NOMO-1 (cell line): ENCODE measurements around the gene GNMT.
"Not testable (repeated sequence)": the region's sequence is repeated elsewhere in the genome, so short reads cannot be mapped to it uniquely, and the experiment has no call there.

Source experiments
- DNase-seq, 2 experiments: peaks; one replicate each; lab custom pipeline; 2025; ENCODE audit not compliant: unreplicated experiment in 2 of 2; lab: John Stamatoyannopoulos, UW

Gene GNMT

DNA sequence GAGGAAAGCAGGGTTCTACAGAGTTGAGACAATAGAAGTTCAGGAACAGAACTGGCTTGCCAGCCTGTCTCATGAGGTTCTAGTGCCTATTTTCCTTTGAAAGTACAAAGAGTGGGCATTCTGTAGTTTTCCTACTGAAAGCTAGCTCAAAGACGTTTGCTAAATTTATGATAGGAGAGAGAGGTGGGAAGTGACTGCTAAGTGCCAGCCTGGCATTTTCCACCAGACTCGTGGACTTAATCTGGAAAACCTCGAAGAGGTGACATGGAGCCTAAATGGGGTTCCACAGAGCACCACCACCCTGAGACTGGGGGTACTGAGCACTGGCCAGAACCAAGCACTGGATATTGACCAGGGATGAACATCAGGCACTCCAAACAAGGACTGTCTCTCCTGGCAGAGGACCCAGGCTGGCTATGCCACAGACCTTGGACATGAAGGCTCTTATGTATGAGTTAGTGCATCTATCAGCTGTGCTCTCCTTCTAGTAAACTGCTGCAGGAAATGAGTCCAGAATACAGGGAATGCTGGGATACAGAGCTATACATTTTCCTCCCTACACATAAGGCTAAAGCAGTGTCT lies 11.3 kb downstream of the GNMT start:
- no peak for DNase-seq

- no peak for DNase-seq
Observed at GRCh38 chr6:42973926-42974325, 13.4 kb downstream of the GNMT start.

DNA sequence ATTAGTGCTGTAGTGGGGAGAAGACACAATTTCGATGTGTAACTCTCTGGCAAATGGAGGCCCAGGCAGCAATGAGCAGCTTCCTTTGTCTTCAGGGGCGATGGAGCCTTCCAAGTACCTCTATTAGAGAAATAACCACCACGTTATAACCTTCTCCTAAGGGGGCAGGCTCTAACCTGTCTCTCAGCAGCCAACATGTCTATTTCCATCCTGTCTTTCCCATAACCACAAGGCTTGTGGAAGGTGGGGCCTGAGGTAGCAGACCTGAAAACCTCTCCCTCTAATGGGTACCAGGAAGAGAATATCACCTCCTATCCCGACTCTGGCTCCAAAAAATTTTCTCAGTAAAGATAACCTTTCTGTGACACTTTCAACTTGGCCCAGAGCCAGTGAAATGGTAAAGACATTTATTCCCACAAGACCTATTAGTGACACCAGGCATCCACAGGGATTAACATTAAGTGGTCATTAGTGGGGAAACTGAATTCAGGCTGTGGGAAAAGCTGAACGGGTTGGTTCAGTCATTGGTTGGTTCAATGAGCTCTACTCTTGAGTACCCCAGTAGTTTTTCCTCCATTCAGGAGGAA lies 14.5 kb downstream of the GNMT start:
- no peak for DNase-seq

- no peak for DNase-seq
Observed at GRCh38 chr6:42978487-42978838, 17.9 kb downstream of the GNMT start.

GRCh38 chr6:42978839-42979522 lies 18.4 kb downstream of the GNMT start, which contains the start of gene PEX6:
Gene PEX6, minus strand, starts transcription at chr6:42979181. Its CDS starts 31 bp downstream, at chr6:42979150.
- peak; percentile 95 to 96 for DNase-seq

- peak in 1 of 2 experiments; percentile 28 for DNase-seq
Observed at GRCh38 chr6:42979523-42980177, 19.1 kb downstream of the GNMT start.

DNA sequence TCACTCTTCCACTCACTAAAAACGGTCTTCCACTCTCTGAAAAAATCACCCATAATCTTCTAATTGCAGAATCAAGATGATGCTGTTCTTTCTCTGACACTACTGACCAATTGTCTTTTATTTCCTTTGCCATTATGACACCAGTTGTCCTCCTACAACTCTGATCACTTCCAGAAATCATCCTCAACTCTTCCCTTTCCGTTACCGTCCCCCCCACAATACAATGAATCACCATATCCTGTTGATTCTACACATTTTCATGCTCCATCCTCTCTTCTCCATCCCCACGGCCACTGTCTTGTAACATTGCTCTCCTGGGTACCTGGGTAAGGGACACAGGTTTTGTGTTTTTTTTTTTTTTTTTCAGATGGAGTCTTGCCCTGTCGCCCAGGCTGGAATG lies 21.3 kb downstream of the GNMT start:
- DNase-seq, result no peak

DNA sequence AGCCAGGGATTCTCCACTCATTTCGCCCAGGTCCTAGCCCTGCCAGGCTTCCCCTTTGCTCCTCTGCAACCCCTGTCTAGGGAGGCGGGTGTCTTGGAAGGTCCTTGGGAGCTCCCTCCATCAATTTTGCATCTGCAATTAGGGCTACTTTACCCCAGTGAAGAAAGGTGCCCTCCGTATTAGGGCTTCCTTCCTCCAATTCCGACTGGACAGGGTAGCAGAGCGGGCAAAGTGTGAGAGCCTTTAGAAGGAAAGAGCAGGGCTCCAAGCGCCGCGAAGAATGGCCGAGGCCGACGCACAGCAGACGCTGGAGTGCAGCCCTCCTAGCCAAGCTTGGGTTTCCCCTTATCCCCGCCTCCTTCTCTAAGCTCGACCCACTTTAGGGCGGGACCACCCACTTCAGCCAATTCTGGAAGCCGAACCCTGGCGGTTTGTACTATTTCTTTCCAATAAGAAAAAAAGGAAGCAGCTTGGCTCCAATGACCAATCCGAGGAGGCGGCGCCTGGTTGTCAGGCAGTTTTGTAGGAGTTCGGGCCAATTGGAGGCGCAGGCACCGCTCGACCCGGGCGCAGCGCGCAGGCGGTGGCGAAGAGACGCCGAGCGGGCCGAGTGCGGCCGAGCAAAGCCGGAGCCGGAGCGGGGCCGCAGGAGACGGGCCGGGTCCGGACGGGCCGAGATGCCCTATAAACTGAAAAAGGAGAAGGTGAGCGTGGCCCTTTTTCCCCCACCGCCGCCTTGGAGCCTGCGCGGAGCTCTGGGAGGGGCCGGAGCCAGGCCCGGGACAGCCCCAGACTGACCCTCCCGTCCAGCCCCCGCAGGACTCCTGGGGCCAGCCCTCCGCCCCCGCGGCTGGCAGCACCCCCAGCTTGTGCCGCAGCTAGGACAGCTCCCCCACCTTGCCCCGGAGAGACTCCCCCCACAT lies 23.7 kb downstream of the GNMT start, which contains the start of gene PPP2R5D:
Gene PPP2R5D, plus strand, starts transcription at position 570 of the 923 bp plus-strand sequence. Its CDS starts 108 bp downstream, at position 678.
- DNase-seq, result peak; percentile 99

DNA sequence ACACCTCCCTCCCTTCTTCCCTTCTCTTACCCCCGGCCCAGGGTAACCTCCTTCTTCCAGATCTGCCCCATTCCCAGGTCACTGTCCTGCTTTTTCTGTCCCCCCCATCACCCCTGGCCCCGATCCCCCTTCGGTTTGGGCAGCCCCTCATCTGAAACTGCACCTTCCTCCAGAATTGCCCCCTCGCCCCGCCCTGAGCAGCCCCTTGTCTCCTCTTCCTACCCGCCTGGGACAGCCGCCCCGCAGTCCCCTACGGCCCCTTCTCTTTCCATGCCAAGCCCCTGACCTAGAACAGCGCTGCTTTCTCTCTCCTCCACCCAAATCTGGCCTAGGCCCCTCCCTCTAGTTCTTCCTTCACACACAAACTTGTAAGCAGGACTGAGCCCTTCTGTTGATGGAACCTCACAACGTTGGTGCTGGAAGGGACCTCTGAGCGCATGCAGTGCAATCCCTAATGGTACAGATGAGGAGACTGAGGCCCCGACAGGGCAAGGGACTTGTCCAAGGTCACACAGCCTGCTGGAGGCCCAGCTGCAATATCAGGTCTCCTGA lies 24.4 kb downstream of the GNMT start:
- DNase-seq, result peak in 1 of 2 experiments; percentile 13

DNA sequence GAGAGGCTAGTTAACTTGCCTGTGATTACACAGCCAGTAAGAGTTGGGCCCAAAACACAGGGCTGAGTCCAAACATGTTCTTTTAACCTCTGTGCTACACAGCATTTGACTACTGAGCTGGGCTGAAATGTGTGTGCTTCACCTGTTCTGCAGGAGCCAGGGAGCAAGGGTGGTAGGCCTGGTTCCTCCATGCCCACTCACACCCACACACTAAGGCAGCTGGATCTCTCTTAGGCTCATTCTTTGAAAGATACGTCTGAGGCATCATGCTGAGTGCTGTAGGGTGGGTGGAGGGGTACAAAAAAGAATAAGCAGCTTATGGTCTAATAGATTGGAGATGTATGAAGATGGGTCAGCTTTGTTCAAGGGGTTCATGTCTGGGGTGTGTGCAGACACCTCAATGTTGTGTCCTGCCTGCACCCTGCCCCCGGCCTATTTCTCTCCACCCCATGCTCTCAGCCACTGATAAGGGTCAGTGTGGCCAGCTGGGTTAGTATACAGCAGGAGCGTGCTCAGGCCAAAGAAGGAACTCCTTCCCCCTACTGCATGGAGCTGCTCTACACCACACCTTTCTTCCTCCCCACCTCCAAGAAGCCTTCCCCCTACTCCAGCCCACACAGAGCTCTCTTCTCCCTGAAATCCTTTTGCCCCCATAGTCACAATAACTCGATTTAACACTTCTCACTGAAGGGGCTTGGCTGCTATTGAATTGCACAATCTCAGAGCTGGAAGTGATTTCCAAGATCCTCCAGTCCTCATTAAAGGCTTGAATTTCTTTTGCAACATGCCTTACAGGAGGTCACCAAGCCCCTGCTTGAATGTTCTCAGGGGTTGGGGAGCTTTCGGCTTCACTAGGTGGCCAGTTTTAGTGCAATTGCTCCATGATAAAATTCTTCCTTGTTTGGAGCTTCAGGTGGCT lies 27.2 kb downstream of the GNMT start:
- DNase-seq, result no peak

GRCh38 chr6:42988486-42989020 lies 28.0 kb downstream of the GNMT start:
- DNase-seq, result no peak

DNA sequence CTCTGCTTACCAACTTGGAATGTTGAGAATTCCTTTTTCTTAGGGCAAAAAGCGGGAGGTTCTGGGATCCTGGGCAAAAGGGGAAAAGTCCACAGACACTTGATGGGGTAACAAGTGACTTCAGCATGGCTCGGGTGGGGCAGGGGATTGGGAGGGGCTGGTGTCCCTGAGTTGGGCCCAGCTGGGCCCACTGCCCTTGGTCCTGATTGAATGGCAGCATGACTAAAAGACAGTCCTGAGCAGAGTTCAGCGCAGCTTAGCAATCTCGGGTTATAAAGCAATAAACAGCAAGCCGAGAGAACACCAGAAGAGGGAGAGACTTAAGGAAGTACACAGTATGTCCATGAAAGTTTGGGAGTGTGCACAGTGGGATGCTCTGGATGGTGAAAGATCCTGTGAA lies 29.4 kb downstream of the GNMT start:
- no peak for DNase-seq

GRCh38 chr6:42993445-42993844 lies 32.9 kb downstream of the GNMT start:
- DNase-seq, result no peak

DNA sequence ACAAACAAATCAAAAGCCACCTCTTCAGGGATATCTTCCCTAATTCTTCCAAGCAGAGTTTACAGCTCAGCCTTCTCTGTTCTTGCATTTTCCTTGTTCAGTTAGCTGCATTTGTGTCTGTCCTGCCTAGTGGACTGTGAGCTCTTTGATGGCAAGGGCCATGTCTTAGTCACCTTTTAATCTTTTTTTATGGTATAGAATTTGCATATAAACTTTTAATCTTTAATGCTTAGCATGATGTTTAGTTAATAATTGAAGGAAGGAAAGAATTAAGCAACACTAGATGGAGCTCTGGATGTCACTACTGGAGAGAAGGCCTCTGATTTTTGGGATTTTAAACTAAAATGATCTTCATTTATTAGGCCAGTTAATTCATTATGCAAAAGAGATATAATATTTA lies 36.0 kb downstream of the GNMT start:
- no peak for DNase-seq

GRCh38 chr6:42998205-42998604 lies 37.7 kb downstream of the GNMT start:
- not testable (repeated sequence) for DNase-seq

DNA sequence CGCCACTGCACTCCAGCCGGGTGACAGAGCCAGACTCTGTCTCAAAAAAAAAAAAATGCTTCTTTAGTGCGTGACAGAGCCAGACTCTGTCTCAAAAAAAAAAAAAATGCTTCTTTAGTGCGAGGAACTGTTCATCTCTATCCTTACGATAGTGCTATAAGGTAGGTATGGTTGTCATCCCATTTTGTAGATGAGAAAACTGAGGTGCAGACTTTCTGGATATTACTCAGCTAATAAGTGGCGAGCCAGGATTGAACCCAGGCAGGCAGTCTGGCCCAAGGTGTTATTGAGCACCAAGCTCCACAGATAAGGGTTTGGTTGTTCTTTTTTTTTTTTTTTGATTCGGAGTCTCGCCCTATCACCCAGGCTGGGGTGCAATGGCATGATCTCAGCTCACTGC lies 41.3 kb downstream of the GNMT start:
- no peak for DNase-seq

- no peak for DNase-seq
Observed at GRCh38 chr6:43005844-43006243, 45.3 kb downstream of the GNMT start.

DNA sequence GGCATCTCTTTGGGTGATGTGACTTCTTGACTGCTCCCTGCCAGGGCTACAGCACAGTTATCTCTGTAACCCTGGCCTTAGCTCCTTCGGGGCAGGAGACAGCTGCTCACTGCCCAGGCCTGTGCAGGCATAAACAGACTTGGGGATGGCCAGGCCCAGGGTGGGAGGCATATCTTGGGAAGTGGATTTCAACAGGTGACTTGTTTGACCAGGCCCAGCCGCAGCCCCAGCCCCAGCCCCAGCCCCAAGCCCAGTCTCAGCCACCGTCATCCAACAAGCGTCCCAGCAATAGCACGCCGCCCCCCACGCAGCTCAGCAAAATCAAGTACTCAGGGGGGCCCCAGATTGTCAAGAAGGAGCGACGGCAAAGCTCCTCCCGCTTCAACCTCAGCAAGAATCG lies 45.7 kb downstream of the GNMT start:
- DNase-seq, result no peak

DNA sequence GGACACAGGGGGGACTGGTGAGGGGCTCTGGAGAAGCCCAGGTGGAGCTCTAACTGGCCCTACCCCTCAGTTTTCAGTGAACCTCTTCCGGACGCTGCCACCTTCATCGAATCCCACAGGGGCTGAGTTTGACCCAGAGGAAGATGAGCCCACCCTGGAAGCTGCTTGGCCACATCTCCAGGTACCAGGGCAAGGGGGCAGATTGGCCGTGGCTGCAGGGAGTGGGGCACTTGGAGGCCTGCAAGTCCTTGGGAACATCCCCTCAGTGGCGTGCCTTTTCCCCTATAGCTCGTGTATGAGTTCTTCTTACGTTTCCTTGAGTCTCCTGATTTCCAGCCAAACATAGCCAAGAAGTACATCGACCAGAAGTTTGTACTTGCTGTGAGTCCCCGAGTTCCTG lies 46.6 kb downstream of the GNMT start:
- DNase-seq, result no peak
